Activated CD4-positive, alpha-beta T cell treated with anti-CD3 and anti-CD28 coated beads, Interleukin-2, amount 10 ng/mL, durations not matched to agents 7 days and 5 days (primary cell): ENCODE data around the gene MPC1. TPM values are rescaled to one million over a fixed set of nuclear protein-coding genes. Genes with fewer than 3 reads are reported as not detected.

Experiments
- CTCF ChIA-PET: fragments of 350-600 bp; sonication (Branson Sonifier 250); formaldehyde crosslinking; loops from one replicate; lab custom pipeline; 2021; ENCODE audit warnings: antibody characterized with exemption; lab: Charles Lee
- POLR2A ChIA-PET: fragments of 350-600 bp; sonication (Branson Sonifier 250); formaldehyde crosslinking; loops from one replicate; lab custom pipeline; 2021; ENCODE audit warnings: antibody characterized with exemption; lab: Charles Lee
- DNase-seq: peaks from one replicate; pipeline ENCODE4 v3.0.0-alpha.2; 2020
- H3K27ac Mint-ChIP-seq: one replicate; pipeline ENCODE4 v1.8.0; 2021; ENCODE audit warnings: mild to moderate bottlenecking, moderate library complexity, mixed read lengths
- H3K27me3 Mint-ChIP-seq: one replicate; pipeline ENCODE4 v1.8.0; 2021; ENCODE audit warnings: mixed read lengths
- H3K36me3 Mint-ChIP-seq: one replicate; pipeline ENCODE4 v1.8.0; 2021; ENCODE audit warnings: low read depth, mixed read lengths
- H3K4me1 Mint-ChIP-seq: one replicate; pipeline ENCODE4 v1.8.0; 2021; ENCODE audit warnings: mixed read lengths
- H3K4me3 Mint-ChIP-seq: one replicate; pipeline ENCODE4 v1.8.0; 2021; ENCODE audit warnings: mild to moderate bottlenecking, moderate library complexity, mixed read lengths
- H3K9me3 Mint-ChIP-seq: one replicate; pipeline ENCODE4 v1.8.0; 2021; ENCODE audit warnings: mixed read lengths
- total RNA-seq, 2 experiments: library from RNA; stranded (reverse); gene quantifications; one replicate each; pipeline ENCODE4 v1.2.3, GENCODE V29; 2021

The MPC1 gene
- total RNA-seq, 2 experiments from 2014 or later: 27.1 to 28.3 TPM

GRCh38 chr6:166317261-166318212 is 65.2 kb downstream of the MPC1 start:
- Mint-ChIP-seq H3K36me3 (peaks cover 8% of the 10 kb centered on the region), H3K4me1 (no peaks in the 10 kb centered on the region), H3K4me3 (no peak overlapping the region), H3K27ac (no peak overlapping the region), H3K27me3 (peaks cover 2% of the 10 kb centered on the region), H3K9me3 (no peaks in the 10 kb centered on the region)
- ChIA-PET POLR2A (no interaction called here), CTCF (no interaction called here)
- no peak for DNase-seq

- H3K4me1 Mint-ChIP-seq: no peaks in the 10 kb centered on the region
- DNase-seq: no peak
- H3K4me3 Mint-ChIP-seq: no peak overlapping the region
- H3K27ac Mint-ChIP-seq: no peak overlapping the region
- H3K27me3 Mint-ChIP-seq: peaks cover 2% of the 10 kb centered on the region
- no peaks in the 10 kb centered on the region for H3K36me3 Mint-ChIP-seq
- CTCF ChIA-PET: interaction anchor here (0.7 kb wide), 1 partner anchor 32 kb away, joined by 3 read pairs; no protein-coding TSS in a partner anchor
- POLR2A ChIA-PET: no interaction called here
- H3K9me3 Mint-ChIP-seq: no peaks in the 10 kb centered on the region
Measured at GRCh38 chr6:166315436-166315835, 67.3 kb downstream of the MPC1 start.

Other genes starting within 250 kb of the MPC1 start
- gene TBXT, start 215.1 kb downstream of the MPC1 start, total RNA-seq: not detected
- gene PRR18, start 74.5 kb downstream of the MPC1 start, total RNA-seq: not detected
- 10 to 100 TPM; 39.7 to 43.2 TPM for gene SFT2D1, start 40.4 kb downstream of the MPC1 start, total RNA-seq
- gene RAMACL, start 203.7 kb upstream of the MPC1 start, total RNA-seq: under 1 TPM; 0.25 to 0.32 TPM
- gene RPS6KA2, start 244.3 kb upstream of the MPC1 start, total RNA-seq: 1 to 10 TPM; 3.6 to 4.0 TPM